CD4-positive, alpha-beta memory T cell (primary cell): ENCODE data around the gene SPINK8. TPM values are rescaled to one million over a fixed set of nuclear protein-coding genes. Genes with fewer than 3 reads are reported as not detected.
A peak's percentile ranks its signal among the peaks of the same experiment; 100 is the strongest.

Experiments
- CTCF ChIA-PET: fragments of 350-600 bp; sonication (Branson Sonifier 250); formaldehyde crosslinking; loops from one replicate; lab custom pipeline; 2021; ENCODE audit warnings: inconsistent platforms; ENCODE audit not compliant: partially characterized antibody; lab: Charles Lee
- POLR2A ChIA-PET: fragments of 350-600 bp; sonication (Branson Sonifier 250); formaldehyde crosslinking; loops from one replicate; lab custom pipeline; 2021; ENCODE audit not compliant: partially characterized antibody; lab: Charles Lee
- DNase-seq, 5 donors: peaks; one replicate each; pipeline versions ENCODE4 v3.0.0 to v3.0.0-alpha.2; 2020 to 2022; ENCODE audit warnings: mixed read lengths in 1 of 5
- H3K27ac ChIP-seq: one replicate; pipeline ENCODE4 v1.7.0; 2013; ENCODE audit warnings: low read depth, low read length
- H3K27me3 ChIP-seq: 2 replicates; pipeline ENCODE4 v1.7.0; 2013; ENCODE audit warnings: mild to moderate bottlenecking, low read length, moderate library complexity; ENCODE audit not compliant: insufficient read depth
- H3K36me3 ChIP-seq: 2 replicates; pipeline ENCODE4 v1.7.0; 2013; ENCODE audit warnings: mild to moderate bottlenecking, low read length, moderate library complexity; ENCODE audit not compliant: insufficient read depth
- H3K4me1 ChIP-seq: 2 replicates; pipeline ENCODE4 v1.7.0; 2013; ENCODE audit warnings: mild to moderate bottlenecking, low read length, moderate library complexity; ENCODE audit not compliant: insufficient read depth
- H3K4me3 ChIP-seq, 2 donors: one replicate each; pipeline ENCODE4 v1.7.0; 2013; ENCODE audit warnings: low read length in 2 of 2, mild to moderate bottlenecking in 1 of 2
- H3K9me3 ChIP-seq, 2 donors: one replicate each; pipeline ENCODE4 v1.7.0; 2013; ENCODE audit warnings: low read length in 2 of 2, control low read depth in 1 of 2; ENCODE audit not compliant: control insufficient read depth in 1 of 2
- H3K27ac Mint-ChIP-seq, 7 donors: one replicate each; pipeline ENCODE4 v1.8.0; 2020 to 2021; ENCODE audit warnings: mixed read lengths in 7 of 7, mild to moderate bottlenecking in 6 of 7, inconsistent platforms in 3 of 7, moderate library complexity in 3 of 7
- H3K27me3 Mint-ChIP-seq, 2 donors: one replicate each; pipeline ENCODE4 v1.8.0; 2020 to 2021; ENCODE audit warnings: mixed read lengths in 2 of 2
- H3K36me3 Mint-ChIP-seq, 2 donors: one replicate each; pipeline ENCODE4 v1.8.0; 2020 to 2021; ENCODE audit warnings: mixed read lengths in 2 of 2, inconsistent platforms in 1 of 2, mild to moderate bottlenecking in 1 of 2
- H3K4me1 Mint-ChIP-seq, 4 donors: one replicate each; pipeline ENCODE4 v1.8.0; 2020 to 2021; ENCODE audit warnings: mixed read lengths in 4 of 4, mild to moderate bottlenecking in 1 of 4
- H3K4me3 Mint-ChIP-seq, 8 donors: one replicate each; pipeline ENCODE4 v1.8.0; 2020 to 2021; ENCODE audit warnings: mixed read lengths in 8 of 8, mild to moderate bottlenecking in 7 of 8, moderate library complexity in 6 of 8, inconsistent platforms in 3 of 8
- H3K9me3 Mint-ChIP-seq, 8 donors: one replicate each; pipeline ENCODE4 v1.8.0; 2020 to 2021; ENCODE audit warnings: mixed read lengths in 8 of 8, mild to moderate bottlenecking in 5 of 8, inconsistent platforms in 3 of 8, moderate library complexity in 1 of 8
- intact Hi-C: fragments of 100-400 bp; cut with micrococcal nuclease; formaldehyde crosslinking; loops from one replicate; pipeline ENCODE4 v1.15.1; 2023
- polyA plus RNA-seq, 2 donors: library from polyadenylated mRNA; unstranded; fragments of 300-500 nt; fragmentation: Illumina TruSeq; gene quantifications; one replicate each; pipeline ENCODE4 v1.2.3, GENCODE V29; 2021
- total RNA-seq, 2 experiments: library from RNA; stranded (reverse); gene quantifications; one replicate each; pipeline ENCODE4 v1.2.3, GENCODE V29; 2021

Gene SPINK8
- total and polyA plus RNA-seq, 4 experiments from 2014 or later = not detected

- POLR2A ChIA-PET = no interaction called here
- Mint-ChIP-seq H3K9me3 (no peaks in the 10 kb centered on the region), H3K36me3 (peaks cover 0 to 3% of the 10 kb centered on the region in 2 donors), H3K4me3 (no peak overlapping the region), H3K27ac (peak overlapping the region in 1 of 7 donors; percentile 9), H3K4me1 (peaks cover 10 to 24% (median 15%) of the 10 kb centered on the region in 4 donors), H3K27me3 (peaks cover 5 to 8% of the 10 kb centered on the region in 2 donors)
- H3K27ac ChIP-seq = no peak overlapping the region
- intact Hi-C loops = no loop called here
- H3K27me3 ChIP-seq = no peaks in the 10 kb centered on the region
- H3K4me1 ChIP-seq = peaks cover 11% of the 10 kb centered on the region
- no peaks in the 10 kb centered on the region for H3K9me3 ChIP-seq
- DNase-seq = no peak
- no peaks in the 10 kb centered on the region for H3K36me3 ChIP-seq
- CTCF ChIA-PET = interaction anchor here (1.3 kb wide), 1 partner anchor 95 kb away, joined by 3 read pairs; no protein-coding TSS in a partner anchor
- H3K4me3 ChIP-seq = no peak overlapping the region
These were observed 28.1 kb downstream of the SPINK8 start for GRCh38 chr3:48305396-48305795.

- no peaks in the 10 kb centered on the region for H3K27me3 ChIP-seq
- Mint-ChIP-seq H3K4me3 (peak overlapping the region in 5 of 8 donors; percentile 15 to 96 (median 59)), H3K9me3 (no peaks in the 10 kb centered on the region), H3K27ac (peak overlapping the region in 4 of 7 donors; percentile 38 to 97 (median 84)), H3K27me3 (peaks cover 0 to 2% of the 10 kb centered on the region in 2 donors), H3K4me1 (peaks cover 25 to 42% (median 30%) of the 10 kb centered on the region in 4 donors), H3K36me3 (peaks cover 0 to 10% of the 10 kb centered on the region in 2 donors)
- H3K4me3 ChIP-seq = no peak overlapping the region
- H3K9me3 ChIP-seq = no peaks in the 10 kb centered on the region
- no peaks in the 10 kb centered on the region for H3K36me3 ChIP-seq
- intact Hi-C loops = no loop called here
- DNase-seq = no peak
- POLR2A ChIA-PET = interaction anchor here (1.2 kb wide), 1 partner anchor 35 kb away, joined by 3 read pairs; no protein-coding TSS in a partner anchor
- CTCF ChIA-PET = no interaction called here
- peaks cover 20% of the 10 kb centered on the region for H3K4me1 ChIP-seq
- H3K27ac ChIP-seq = no peak overlapping the region
These were observed 30.4 kb downstream of the SPINK8 start for GRCh38 chr3:48303021-48303420.

GRCh38 chr3:48301800-48302166 is 31.7 kb downstream of the SPINK8 start:
- Histone ChIP-seq H3K36me3 (peaks cover 10% of the 10 kb centered on the region), H3K9me3 (no peaks in the 10 kb centered on the region), H3K4me3 (peak overlapping the region; percentile 86 to 89), H3K27me3 (no peaks in the 10 kb centered on the region), H3K27ac (peak overlapping the region; percentile 90), H3K4me1 (peaks cover 20% of the 10 kb centered on the region)
- intact Hi-C loops = loop anchor here (1.0 to 2.0 kb wide), 5 partner anchors 33 to 256 kb away; partner anchors contain the start of genes CCDC51, CDC25A, TMA7 and ZNF589
- POLR2A ChIA-PET = interaction anchor here (0.7 to 3.2 kb wide), 7 partner anchors 19 to 360 kb away, joined by 3 to 15 read pairs (median 4); partner anchors contain the start of genes CCDC51, SLC26A6, TMA7 and ZNF589
- H3K4me1 Mint-ChIP-seq = peaks cover 25 to 54% (median 32%) of the 10 kb centered on the region in 4 donors
- H3K27me3 Mint-ChIP-seq = peaks cover 0 to under 1% of the 10 kb centered on the region in 2 donors
- peaks cover 5 to 23% of the 10 kb centered on the region in 2 donors for H3K36me3 Mint-ChIP-seq
- no peaks in the 10 kb centered on the region for H3K9me3 Mint-ChIP-seq
- peak overlapping the region; percentile 78 to 99 (median 94) for H3K27ac Mint-ChIP-seq
- H3K4me3 Mint-ChIP-seq = peak overlapping the region; percentile 88 to 96 (median 94)
- CTCF ChIA-PET = interaction anchor here (0.9 to 1.3 kb wide), 3 partner anchors 99 to 134 kb away, joined by 3 to 5 read pairs (median 3); no protein-coding TSS in a partner anchor
- DNase-seq = peak in 1 of 5 donors; percentile 56

- no peaks in the 10 kb centered on the region for H3K27me3 ChIP-seq
- H3K4me3 ChIP-seq = peak within 1 kb of the TSS; percentile 86 to 89
- Mint-ChIP-seq H3K4me1 (peaks cover 25 to 57% (median 32%) of the 10 kb centered on the region in 4 donors), H3K4me3 (peak within 1 kb of the TSS; percentile 91 to 96 (median 94)), H3K36me3 (peaks cover 11 to 28% of the 10 kb centered on the region in 2 donors), H3K9me3 (no peaks in the 10 kb centered on the region), H3K27ac (peak within 1 kb of the TSS; percentile 78 to 99 (median 97)), H3K27me3 (no peaks in the 10 kb centered on the region)
- intact Hi-C loops = loop anchor here (1.0 to 2.0 kb wide), 5 partner anchors 32 to 256 kb away; partner anchors contain the start of genes CCDC51, CDC25A, TMA7 and ZNF589
- peaks cover 20% of the 10 kb centered on the region for H3K4me1 ChIP-seq
- H3K36me3 ChIP-seq = peaks cover 16% of the 10 kb centered on the region
- peak; percentile 83 to 89 (median 85) for DNase-seq
- H3K27ac ChIP-seq = peak within 1 kb of the TSS; percentile 90
- no peaks in the 10 kb centered on the region for H3K9me3 ChIP-seq
- POLR2A ChIA-PET = interaction anchor here (0.7 to 3.2 kb wide), 10 partner anchors 10 to 721 kb away, joined by 3 to 15 read pairs (median 4); partner anchors contain the start of genes CCDC51, NDUFAF3, SLC26A6 and TMA7
- CTCF ChIA-PET = interaction anchor here (1.1 to 1.7 kb wide), 8 partner anchors 11 to 135 kb away, joined by 3 to 14 read pairs (median 4); partner anchors contain the start of gene CDC25A
These were observed 32.3 kb downstream of the SPINK8 start, which contains the start of gene NME6 for GRCh38 chr3:48301020-48301799. Gene NME6 (minus strand): TSS chr3:48301367.

- H3K27ac Mint-ChIP-seq = peak overlapping the region; percentile 78 to 98 (median 97)
These were observed 33.4 kb downstream of the SPINK8 start for GRCh38 chr3:48299746-48300712.

GRCh38 chr3:48297111-48297810 is 36.2 kb downstream of the SPINK8 start:
- peak overlapping the region in 4 of 7 donors; percentile 25 to 74 (median 34) for H3K27ac Mint-ChIP-seq
- peaks cover 20 to 52% (median 27%) of the 10 kb centered on the region in 4 donors for H3K4me1 Mint-ChIP-seq
- no peak overlapping the region for H3K4me3 Mint-ChIP-seq
- Histone ChIP-seq H3K4me3 (no peak overlapping the region), H3K4me1 (peaks cover 16% of the 10 kb centered on the region), H3K27me3 (no peaks in the 10 kb centered on the region), H3K27ac (no peak overlapping the region), H3K9me3 (no peaks in the 10 kb centered on the region), H3K36me3 (peaks cover 33% of the 10 kb centered on the region)
- no peaks in the 10 kb centered on the region for H3K9me3 Mint-ChIP-seq
- H3K27me3 Mint-ChIP-seq = no peaks in the 10 kb centered on the region
- intact Hi-C loops = no loop called here
- ChIA-PET POLR2A (no interaction called here), CTCF (no interaction called here)
- no peak for DNase-seq
- H3K36me3 Mint-ChIP-seq = peaks cover 26 to 59% of the 10 kb centered on the region in 2 donors

More at GRCh38 chr3:48299746-48300712, 33.4 kb downstream of the SPINK8 start:
- H3K4me1 Mint-ChIP-seq = peaks cover 25 to 57% (median 32%) of the 10 kb centered on the region in 4 donors
- no peaks in the 10 kb centered on the region for H3K9me3 Mint-ChIP-seq
- intact Hi-C loops = loop anchor here (2.0 kb wide), 1 partner anchor 31 kb away; no protein-coding TSS in a partner anchor
- Histone ChIP-seq H3K27me3 (no peaks in the 10 kb centered on the region), H3K9me3 (no peaks in the 10 kb centered on the region), H3K36me3 (peaks cover 19% of the 10 kb centered on the region), H3K27ac (peak overlapping the region; percentile 90), H3K4me1 (peaks cover 20% of the 10 kb centered on the region), H3K4me3 (peak overlapping the region; percentile 6 to 89)
- H3K27me3 Mint-ChIP-seq = no peaks in the 10 kb centered on the region
- peak; percentile 23 to 49 (median 38) for DNase-seq
- ChIA-PET CTCF (interaction anchor here (0.7 to 1.7 kb wide), 8 partner anchors 10 to 136 kb away, joined by 3 to 14 read pairs (median 4); partner anchors contain the start of gene CDC25A), POLR2A (interaction anchor here (0.7 to 3.2 kb wide), 11 partner anchors 9 to 722 kb away, joined by 3 to 15 read pairs (median 4); partner anchors contain the start of genes CCDC51, NDUFAF3, SLC26A6 and TMA7)
- H3K36me3 Mint-ChIP-seq = peaks cover 14 to 36% of the 10 kb centered on the region in 2 donors
- H3K4me3 Mint-ChIP-seq = peak overlapping the region; percentile 91 to 96 (median 94)
